Lower lobe of right lung (tissue), 2 donors: ENCODE data around the gene TLE4. TPM values are rescaled to one million over a fixed set of nuclear protein-coding genes. Genes with fewer than 3 reads are reported as not detected.

Experiments
- ATAC-seq, 2 donors: fragments of 200-7000 bp; cut with Tn5 transposase; one replicate each; pipeline ENCODE4 v1.9.1; 2020 to 2022; ENCODE audit warnings: mild to moderate bottlenecking in 2 of 2, moderate library complexity in 2 of 2
- DNase-seq: peaks from one replicate; pipeline ENCODE4 v3.0.0-alpha.2; 2020
- H3K27ac ChIP-seq: fragments of 200-600 bp; one replicate; pipeline ENCODE4 v1.8.0; 2022
- H3K27me3 ChIP-seq: fragments of 200-600 bp; one replicate; pipeline ENCODE4 v1.8.0; 2022; ENCODE audit warnings: low read depth
- H3K36me3 ChIP-seq: fragments of 200-600 bp; one replicate; pipeline ENCODE4 v1.8.0; 2022; ENCODE audit warnings: mild to moderate bottlenecking
- H3K4me1 ChIP-seq: fragments of 200-600 bp; one replicate; pipeline ENCODE4 v1.8.0; 2022
- H3K4me3 ChIP-seq: fragments of 200-600 bp; one replicate; pipeline ENCODE4 v1.8.0; 2022; ENCODE audit warnings: mild to moderate bottlenecking
- H3K9me3 ChIP-seq: fragments of 200-600 bp; one replicate; pipeline ENCODE4 v1.8.0; 2022
- CTCF ChIP-seq: fragments of 200-600 bp; IDR thresholded peaks from one replicate; pipeline ENCODE4 v1.8.0; 2022; ENCODE audit warnings: antibody characterized with exemption, mild to moderate bottlenecking
- intact Hi-C: fragments of 100-400 bp; cut with DNase I; formaldehyde crosslinking; loops from one replicate; pipeline ENCODE4 v1.11.0; 2022
- total RNA-seq: library from RNA; stranded (reverse); fragmentation: NEBNext Ultra II Directional; extraction: Animal tissue kit (Norgen Biotek cat#: 25700); gene quantifications from one replicate; pipeline ENCODE4 v1.2.1, GENCODE V29; 2021
- donor health status: DM: no; HTN: yes; CAD: no; lungs with severe emphysema.

The TLE4 gene
- total RNA-seq, 1 donor from 2014 or later: 48.6 TPM

- H3K4me1 ChIP-seq: no peaks in the 10 kb centered on the region
- no peaks in the 10 kb centered on the region for H3K9me3 ChIP-seq
- no peaks in the 10 kb centered on the region for H3K27me3 ChIP-seq
- no peak for ATAC-seq
- TF ChIP-seq CTCF: no peak
- H3K4me3 ChIP-seq: no peak overlapping the region
- intact Hi-C loops: no loop called here
- H3K36me3 ChIP-seq: no peaks in the 10 kb centered on the region
- no peak for DNase-seq
- no peak overlapping the region for H3K27ac ChIP-seq
Observed at GRCh38 chr9:79759460-79759859, 187.7 kb downstream of the TLE4 start.

- intact Hi-C loops: no loop called here
- DNase-seq (no peak), ATAC-seq (no peak)
- TF ChIP-seq CTCF: no peak
- Histone ChIP-seq H3K9me3 (no peaks in the 10 kb centered on the region), H3K36me3 (no peaks in the 10 kb centered on the region), H3K4me3 (no peak overlapping the region), H3K27ac (no peak overlapping the region), H3K4me1 (no peaks in the 10 kb centered on the region), H3K27me3 (no peaks in the 10 kb centered on the region)
Observed at GRCh38 chr9:79762070-79762469, 190.3 kb downstream of the TLE4 start.

- no peak overlapping the region for H3K27ac ChIP-seq
- intact Hi-C loops: no loop called here
- no peaks in the 10 kb centered on the region for H3K27me3 ChIP-seq
- no peaks in the 10 kb centered on the region for H3K4me1 ChIP-seq
- no peak overlapping the region for H3K4me3 ChIP-seq
- H3K9me3 ChIP-seq: no peaks in the 10 kb centered on the region
- no peak for ATAC-seq
- no peak for TF ChIP-seq CTCF
- no peak for DNase-seq
- H3K36me3 ChIP-seq: no peaks in the 10 kb centered on the region
Observed at GRCh38 chr9:79763671-79764285, 192.0 kb downstream of the TLE4 start.

GRCh38 chr9:79764374-79764773 lies 192.6 kb downstream of the TLE4 start:
- Histone ChIP-seq H3K36me3 (no peaks in the 10 kb centered on the region), H3K27me3 (no peaks in the 10 kb centered on the region), H3K4me1 (no peaks in the 10 kb centered on the region), H3K4me3 (no peak overlapping the region), H3K27ac (no peak overlapping the region), H3K9me3 (no peaks in the 10 kb centered on the region)
- intact Hi-C loops: no loop called here
- ATAC-seq (peak in 1 of 2 donors; percentile 54), DNase-seq (no peak)
- no peak for TF ChIP-seq CTCF

- H3K27me3 ChIP-seq: no peaks in the 10 kb centered on the region
- no peaks in the 10 kb centered on the region for H3K4me1 ChIP-seq
- TF ChIP-seq CTCF: no peak
- H3K4me3 ChIP-seq: no peak overlapping the region
- no peaks in the 10 kb centered on the region for H3K36me3 ChIP-seq
- H3K9me3 ChIP-seq: no peaks in the 10 kb centered on the region
- intact Hi-C loops: no loop called here
- ATAC-seq: no peak
- DNase-seq: no peak
- no peak overlapping the region for H3K27ac ChIP-seq
Observed at GRCh38 chr9:79765466-79765865, 193.7 kb downstream of the TLE4 start.

GRCh38 chr9:79766091-79766490 lies 194.3 kb downstream of the TLE4 start:
- no peak for DNase-seq
- Histone ChIP-seq H3K27ac (no peak overlapping the region), H3K4me1 (no peaks in the 10 kb centered on the region), H3K36me3 (no peaks in the 10 kb centered on the region), H3K27me3 (no peaks in the 10 kb centered on the region), H3K9me3 (no peaks in the 10 kb centered on the region), H3K4me3 (no peak overlapping the region)
- intact Hi-C loops: no loop called here
- no peak for ATAC-seq
- no peak for TF ChIP-seq CTCF
